Cardiac muscle cell (in vitro differentiated cells and primary cell): ENCODE measurements around the gene ADGRL2. TPM values are rescaled to one million over a fixed set of nuclear protein-coding genes. Genes with fewer than 3 reads are reported as not detected.

Source experiments
- DNase-seq, 2 donors: peaks; one replicate each; pipeline versions ENCODE4 v3.0.0 to v3.0.0-alpha.2; 2010 to 2017; ENCODE audit warnings: low read depth in 1 of 2, low spot score in 1 of 2
- H3K27ac ChIP-seq: fragments of 200-600 bp; sonication (generic); 2 replicates; pipeline ENCODE4 v1.5.1; 2016
- H3K27me3 ChIP-seq: fragments of 200-600 bp; sonication (generic); 2 replicates; pipeline ENCODE4 v1.6.0; 2016; ENCODE audit warnings: control low read depth
- H3K36me3 ChIP-seq: fragments of 200-600 bp; sonication (generic); 2 replicates; pipeline ENCODE4 v1.5.1; 2016; ENCODE audit warnings: control low read depth
- H3K4me1 ChIP-seq: fragments of 200-600 bp; sonication (generic); 2 replicates; pipeline ENCODE4 v1.8.1; 2017; ENCODE audit warnings: low read depth, mild to moderate bottlenecking, mixed run types
- H3K4me3 ChIP-seq: fragments of 200-600 bp; sonication (generic); 2 replicates; pipeline ENCODE4 v1.5.1; 2016; ENCODE audit warnings: mild to moderate bottlenecking
- H3K9me3 ChIP-seq: fragments of 200-600 bp; sonication (generic); 2 replicates; pipeline ENCODE4 v1.5.1; 2017; ENCODE audit warnings: low read depth, mild to moderate bottlenecking, control low read depth
- CTCF ChIP-seq: IDR thresholded peaks from 2 replicates; pipeline ENCODE4 v1.5.1; 2012; ENCODE audit warnings: low read depth, mild to moderate bottlenecking, low read length
- polyA plus RNA-seq: library from polyadenylated mRNA; unstranded; fragments of >200 nt; fragmentation: Nextera tagmentation; extraction: Ambion mirVana; gene quantifications from 2 replicates; pipeline ENCODE4 v1.2.1, GENCODE V29; 2016
- total RNA-seq: library from RNA; depleted of rRNA; stranded (reverse); fragments of >200 nt; gene quantifications from 2 replicates; pipeline ENCODE4 v1.2.3, GENCODE V29; 2016

Gene ADGRL2
- total and polyA plus RNA-seq, 2 experiments from 2014 or later = 34.1 to 70.3 TPM

DNA sequence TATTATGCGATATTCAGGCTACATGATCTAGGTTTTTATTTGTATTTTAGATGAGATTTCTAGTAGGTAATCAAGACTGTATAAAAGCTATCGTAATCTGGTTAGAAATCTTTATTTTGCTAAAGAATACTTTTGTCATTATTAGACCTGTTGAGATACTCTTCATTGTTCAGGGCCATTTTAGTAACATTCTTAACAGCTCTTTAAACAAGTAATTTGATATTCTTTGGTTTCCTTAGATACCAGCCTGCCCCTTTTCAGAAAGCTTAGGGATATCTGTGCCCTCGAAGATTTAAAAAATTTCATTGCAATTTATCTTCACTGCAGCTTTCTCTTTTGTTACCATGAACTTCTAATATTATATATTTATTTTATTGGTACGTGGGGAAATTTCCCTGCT, 18.9 kb downstream of the ADGRL2 start:
- TF ChIP-seq CTCF = no peak
- Histone ChIP-seq H3K4me3 (no peak overlapping the region), H3K36me3 (no peaks in the 10 kb centered on the region), H3K4me1 (peaks cover 20% of the 10 kb centered on the region), H3K27ac (no peak overlapping the region), H3K9me3 (no peaks in the 10 kb centered on the region), H3K27me3 (no peaks in the 10 kb centered on the region)
- DNase-seq = no peak

DNA sequence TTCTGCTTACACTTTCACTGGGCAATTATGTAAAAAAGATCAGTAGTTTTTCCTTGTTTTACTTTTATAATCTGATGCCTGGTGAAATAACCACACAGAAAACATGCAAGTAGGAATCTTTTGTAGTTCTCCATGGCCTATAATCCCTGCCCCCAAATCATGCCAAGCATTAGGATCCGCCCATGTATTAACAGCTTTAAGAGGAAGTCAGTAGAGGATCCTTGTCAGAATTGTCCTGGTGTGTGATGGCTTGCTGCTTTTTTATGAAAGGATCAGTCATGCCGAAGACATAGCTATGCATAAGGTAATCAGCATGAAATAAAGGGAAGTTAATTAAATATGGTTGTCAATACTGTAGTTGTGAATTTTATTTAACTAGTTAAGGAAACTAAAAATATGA, 20.0 kb downstream of the ADGRL2 start:
- Histone ChIP-seq H3K27ac (no peak overlapping the region), H3K4me1 (peaks cover 9% of the 10 kb centered on the region)

GRCh38 chr1:81823082-81823481, 22.3 kb downstream of the ADGRL2 start:
- Histone ChIP-seq H3K27ac (no peak overlapping the region), H3K36me3 (no peaks in the 10 kb centered on the region), H3K27me3 (no peaks in the 10 kb centered on the region), H3K4me1 (peaks cover 8% of the 10 kb centered on the region), H3K4me3 (no peak overlapping the region), H3K9me3 (no peaks in the 10 kb centered on the region)
- no peak for DNase-seq
- TF ChIP-seq CTCF = no peak

More for the DNA sequence above, 20.0 kb downstream of the ADGRL2 start:
- no peaks in the 10 kb centered on the region for H3K36me3 ChIP-seq
- H3K4me3 ChIP-seq = no peak overlapping the region
- TF ChIP-seq CTCF = no peak
- DNase-seq = no peak
- no peaks in the 10 kb centered on the region for H3K27me3 ChIP-seq
- H3K9me3 ChIP-seq = no peaks in the 10 kb centered on the region

DNA sequence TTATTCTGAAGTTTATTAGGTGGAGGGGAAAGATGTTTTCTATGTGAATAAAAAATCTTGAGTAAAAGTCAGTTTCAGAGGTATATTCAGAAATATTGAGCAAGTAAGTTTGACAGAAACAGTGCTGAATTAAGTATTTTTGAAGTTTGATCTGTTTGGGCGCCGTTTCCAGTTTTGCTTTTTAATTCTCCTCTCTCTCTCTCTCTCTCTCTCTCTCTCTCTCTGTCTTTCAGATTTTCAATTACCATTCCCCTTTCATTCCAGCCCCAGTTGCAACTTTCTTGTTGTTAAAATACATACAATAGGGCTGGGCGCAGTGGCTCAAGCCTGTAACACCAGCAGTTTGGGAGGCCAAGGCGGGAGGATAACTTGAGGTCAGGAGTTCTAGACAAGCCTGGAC, 24.0 kb downstream of the ADGRL2 start:
- no peak for TF ChIP-seq CTCF
- no peak for DNase-seq
- Histone ChIP-seq H3K4me3 (no peak overlapping the region), H3K9me3 (no peaks in the 10 kb centered on the region), H3K27ac (no peak overlapping the region), H3K27me3 (no peaks in the 10 kb centered on the region), H3K4me1 (peaks cover 8% of the 10 kb centered on the region), H3K36me3 (no peaks in the 10 kb centered on the region)

GRCh38 chr1:81827942-81828341, 27.2 kb downstream of the ADGRL2 start:
- peaks cover 4% of the 10 kb centered on the region for H3K4me1 ChIP-seq
- H3K36me3 ChIP-seq = no peaks in the 10 kb centered on the region
- H3K4me3 ChIP-seq = no peak overlapping the region
- H3K9me3 ChIP-seq = no peaks in the 10 kb centered on the region
- H3K27me3 ChIP-seq = no peaks in the 10 kb centered on the region
- no peak for DNase-seq
- H3K27ac ChIP-seq = no peak overlapping the region
- TF ChIP-seq CTCF = no peak

DNA sequence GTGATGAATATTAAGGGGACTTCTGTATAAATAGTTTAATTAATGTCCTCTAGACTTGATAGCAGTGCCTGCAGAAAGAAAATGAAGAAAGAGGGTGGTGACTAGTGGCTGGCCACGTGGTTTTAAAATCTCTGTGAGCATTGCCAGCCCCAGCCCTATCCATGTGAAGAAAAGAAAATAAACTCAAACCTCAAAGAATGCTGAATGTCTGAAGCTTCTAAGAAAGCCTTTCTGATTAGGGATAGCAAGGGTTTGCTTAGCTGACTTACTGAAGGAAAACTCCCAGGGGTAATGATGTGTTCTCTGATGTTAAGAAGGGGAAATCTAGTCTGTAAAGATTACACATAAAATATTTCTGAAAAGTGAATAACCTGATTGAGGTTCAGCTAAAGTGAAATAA, 31.8 kb downstream of the ADGRL2 start:
- Histone ChIP-seq H3K27me3 (no peaks in the 10 kb centered on the region), H3K9me3 (no peaks in the 10 kb centered on the region), H3K4me3 (no peak overlapping the region), H3K4me1 (peaks cover 25% of the 10 kb centered on the region), H3K36me3 (no peaks in the 10 kb centered on the region), H3K27ac (peak overlapping the region; percentile 9)
- peak in 1 of 2 donors; percentile 81 for DNase-seq
- TF ChIP-seq CTCF = no peak
